Neural progenitor cell (in vitro differentiated cells): ENCODE measurements around the gene ZNF135.

Experiments used
- CTCF ChIP-seq: fragments of 200-600 bp; sonication (generic); IDR thresholded peaks from 2 replicates; pipeline ENCODE4 v1.5.1; 2017; ENCODE audit warnings: antibody characterized with exemption, mild to moderate bottlenecking
- EZH2 ChIP-seq: fragments of 200-600 bp; sonication (generic); IDR thresholded peaks from 2 replicates; pipeline ENCODE4 v1.6.1; 2017; ENCODE audit warnings: antibody characterized with exemption, mild to moderate bottlenecking, moderate library complexity

GRCh38 chr19:58044886-58045285, 14.2 kb upstream of the ZNF135 start:
- TF ChIP-seq CTCF (no peak), EZH2 (no peak)
